ENCODE results near the gene ARL5B. TPM values are rescaled to one million over a fixed set of nuclear protein-coding genes. Genes with fewer than 3 reads are reported as not detected.

The ARL5B gene
- total RNA-seq, 2 donors from 2014 or later, result 44.8 to 55.4 TPM

GRCh38 chr10:18719811-18720210 lies 60.6 kb downstream of the ARL5B start:
- no peak overlapping the region for H3K9ac ChIP-seq (ENCODE audit: extremely low read depth, low read length, poor library complexity, severe bottlenecking)
- DNase-seq, result no peak
- H3K27me3 ChIP-seq (ENCODE audit: control insufficient read depth, insufficient read depth, low read length, poor library complexity, severe bottlenecking), result no peaks in the 10 kb centered on the region
- no peaks in the 10 kb centered on the region for H3K9me3 ChIP-seq (ENCODE audit: control insufficient read depth, low read length)
- Mint-ChIP-seq H3K36me3 (ENCODE audit: low read depth) (no peaks in the 10 kb centered on the region), H3K4me3 (no peak overlapping the region), H3K9me3 (no peaks in the 10 kb centered on the region), H3K27ac (no peak overlapping the region), H3K4me1 (peaks cover 6% of the 10 kb centered on the region), H3K27me3 (ENCODE audit: insufficient read depth) (no peaks in the 10 kb centered on the region)
- H3K36me3 ChIP-seq (ENCODE audit: control insufficient read depth, insufficient read depth, low read length), result no peaks in the 10 kb centered on the region
- H3K4me1 ChIP-seq (ENCODE audit: control insufficient read depth, insufficient read depth, low read length), result no peaks in the 10 kb centered on the region
- no peak for TF ChIP-seq CTCF (conservative IDR thresholded peaks at IDR 0.05)
- 92 to 100% methylated on average over 1 of the region's 1 CpG for WGBS, 2 experiments (ENCODE audit: insufficient coverage in 1 of 2, insufficient read length in 1 of 2)
- H3K27ac ChIP-seq (ENCODE audit: low read depth, low read length), result no peak overlapping the region
- no peak overlapping the region for H3K4me3 ChIP-seq (ENCODE audit: low read length)

DNA sequence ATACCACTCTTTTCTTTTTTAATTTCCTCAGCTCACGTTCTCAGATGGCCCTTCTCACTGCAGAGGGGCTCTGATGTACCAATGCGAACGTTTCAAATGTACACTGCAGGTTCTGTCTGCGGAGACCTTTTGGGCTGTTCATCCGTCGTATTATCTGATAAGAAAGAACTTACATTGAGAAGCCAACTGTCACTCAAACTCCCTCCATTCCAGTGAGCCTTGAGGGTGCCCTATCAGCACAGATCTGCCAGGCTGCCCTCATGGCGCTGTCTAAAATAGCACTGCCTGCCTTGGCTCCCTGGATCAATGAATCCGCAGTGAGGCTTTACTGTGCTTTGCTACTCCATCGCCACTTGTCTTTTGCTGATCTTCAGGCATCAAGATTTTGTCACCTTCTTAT lies 61.8 kb downstream of the ARL5B start:
- Mint-ChIP-seq H3K9me3 (no peaks in the 10 kb centered on the region), H3K4me3 (no peak overlapping the region), H3K4me1 (peaks cover 2% of the 10 kb centered on the region), H3K36me3 (ENCODE audit: low read depth) (no peaks in the 10 kb centered on the region), H3K27me3 (ENCODE audit: insufficient read depth) (no peaks in the 10 kb centered on the region), H3K27ac (no peak overlapping the region)
- H3K4me1 ChIP-seq (ENCODE audit: control insufficient read depth, insufficient read depth, low read length), result no peaks in the 10 kb centered on the region
- no peaks in the 10 kb centered on the region for H3K27me3 ChIP-seq (ENCODE audit: control insufficient read depth, insufficient read depth, low read length, poor library complexity, severe bottlenecking)
- H3K4me3 ChIP-seq (ENCODE audit: low read length), result no peak overlapping the region
- no peak overlapping the region for H3K9ac ChIP-seq (ENCODE audit: extremely low read depth, low read length, poor library complexity, severe bottlenecking)
- H3K36me3 ChIP-seq (ENCODE audit: control insufficient read depth, insufficient read depth, low read length), result no peaks in the 10 kb centered on the region
- no peak overlapping the region for H3K27ac ChIP-seq (ENCODE audit: low read depth, low read length)
- 93 to 94% methylated on average over 9 of the region's 9 CpGs for WGBS, 2 experiments (ENCODE audit: insufficient coverage in 1 of 2, insufficient read length in 1 of 2)
- H3K9me3 ChIP-seq (ENCODE audit: control insufficient read depth, low read length), result no peaks in the 10 kb centered on the region
- TF ChIP-seq CTCF (conservative IDR thresholded peaks at IDR 0.05), result no peak
- no peak for DNase-seq

- no peak overlapping the region for H3K4me3 Mint-ChIP-seq
Observed at GRCh38 chr10:18723801-18724200, 64.6 kb downstream of the ARL5B start.

More at GRCh38 chr10:18723801-18724200, 64.6 kb downstream of the ARL5B start:
- no peaks in the 10 kb centered on the region for H3K36me3 Mint-ChIP-seq (ENCODE audit: low read depth)
- Histone ChIP-seq H3K4me3 (ENCODE audit: low read length) (no peak overlapping the region), H3K9me3 (ENCODE audit: control insufficient read depth, low read length) (no peaks in the 10 kb centered on the region), H3K27me3 (ENCODE audit: control insufficient read depth, insufficient read depth, low read length, poor library complexity, severe bottlenecking) (no peaks in the 10 kb centered on the region), H3K27ac (ENCODE audit: low read depth, low read length) (no peak overlapping the region), H3K9ac (ENCODE audit: extremely low read depth, low read length, poor library complexity, severe bottlenecking) (no peak overlapping the region), H3K4me1 (ENCODE audit: control insufficient read depth, insufficient read depth, low read length) (no peaks in the 10 kb centered on the region), H3K36me3 (ENCODE audit: control insufficient read depth, insufficient read depth, low read length) (no peaks in the 10 kb centered on the region)
- H3K9me3 Mint-ChIP-seq, result no peaks in the 10 kb centered on the region
- 85 to 100% methylated on average over 1 to 3 of the region's 3 CpGs for WGBS, 2 experiments (ENCODE audit: insufficient coverage in 1 of 2, insufficient read length in 1 of 2)
- no peaks in the 10 kb centered on the region for H3K27me3 Mint-ChIP-seq (ENCODE audit: insufficient read depth)
- TF ChIP-seq CTCF (conservative IDR thresholded peaks at IDR 0.05), result no peak
- H3K4me1 Mint-ChIP-seq, result no peaks in the 10 kb centered on the region
- no peak overlapping the region for H3K27ac Mint-ChIP-seq
- DNase-seq, result no peak

Other genes with a start within 250 kb of the ARL5B start
- 10 to 100 TPM; 10.6 to 15.4 TPM for gene NSUN6, start 7.8 kb upstream of the ARL5B start, total RNA-seq

All from endodermal cell (in vitro differentiated cells).